ENCODE results near the gene S100A3. TPM values are rescaled to one million over a fixed set of nuclear protein-coding genes. Genes with fewer than 3 reads are reported as not detected.

Gene S100A3
- total RNA-seq, 2 donors from 2014 or later = not detected

GRCh38 chr1:153536012-153536670 lies 12.9 kb downstream of the S100A3 start:
- intact Hi-C loops (cut with DNase I) = no loop called here
- ATAC-seq = peak; percentile 74

GRCh38 chr1:153535242-153536011 lies 13.6 kb downstream of the S100A3 start, which contains the start of gene S100A6:
Gene S100A6 (minus strand): TSS chr1:153535991. CDS start chr1:153535339, 652 bp downstream.
- 21 to 60% methylated on average over 1 to 18 of the region's 18 CpGs for WGBS, 2 donors

More at GRCh38 chr1:153536012-153536670, 12.9 kb downstream of the S100A3 start:
- 2 to 11% methylated on average over 5 to 38 of the region's 38 CpGs for WGBS, 2 donors
- Histone ChIP-seq H3K27ac (peak overlapping the region; percentile 77 to 88 (median 86)), H3K27me3 (no peaks in the 10 kb centered on the region), H3K36me3 (replicated peaks in 1 of 2; ENCODE audit: insufficient read depth in 1 of 2, low read depth in 2 of 2) (no peaks in the 10 kb centered on the region), H3K4me1 (peaks cover 45% of the 10 kb centered on the region), H3K4me3 (peak overlapping the region; percentile 23 to 33), H3K9me3 (no peaks in the 10 kb centered on the region)
- DNase-seq = peak; percentile 63 to 83 (median 77)
- TF ChIP-seq POLR2A (IDR thresholded peaks at IDR 0.05) = peak; percentile 26 to 84 (median 73)
- TF ChIP-seq CTCF (IDR thresholded peaks at IDR 0.05) = no peak

GRCh38 chr1:153534925-153535241 lies 14.2 kb downstream of the S100A3 start:
- Histone ChIP-seq H3K4me3 (no peak overlapping the region), H3K4me1 (peaks cover 45% of the 10 kb centered on the region), H3K9me3 (no peaks in the 10 kb centered on the region), H3K27ac (peak overlapping the region; percentile 77 to 88 (median 86)), H3K27me3 (no peaks in the 10 kb centered on the region), H3K36me3 (replicated peaks in 1 of 2; ENCODE audit: insufficient read depth in 1 of 2, low read depth in 2 of 2) (no peaks in the 10 kb centered on the region)
- ATAC-seq (no peak), DNase-seq (no peak)
- intact Hi-C loops (cut with DNase I) = no loop called here
- 84 to 93% methylated on average over 2 to 3 of the region's 3 CpGs for WGBS, 2 donors
- TF ChIP-seq POLR2A (IDR thresholded peaks at IDR 0.05) (no peak), CTCF (IDR thresholded peaks at IDR 0.05) (no peak)

More at GRCh38 chr1:153535242-153536011, 13.6 kb downstream of the S100A3 start, which contains the start of gene S100A6:
- Histone ChIP-seq H3K27ac (peak within 1 kb of the TSS; percentile 77 to 88 (median 86)), H3K9me3 (no peaks in the 10 kb centered on the region), H3K4me3 (peak within 1 kb of the TSS; percentile 23 to 33), H3K36me3 (replicated peaks in 1 of 2; ENCODE audit: insufficient read depth in 1 of 2, low read depth in 2 of 2) (no peaks in the 10 kb centered on the region), H3K27me3 (no peaks in the 10 kb centered on the region), H3K4me1 (peaks cover 45% of the 10 kb centered on the region)
- TF ChIP-seq CTCF (IDR thresholded peaks at IDR 0.05) = no peak
- TF ChIP-seq POLR2A (IDR thresholded peaks at IDR 0.05) = peak; percentile 21 to 68 (median 66)
- intact Hi-C loops (cut with DNase I) = no loop called here
- DNase-seq (peak in 3 of 4 donors; percentile 42 to 57 (median 47)), ATAC-seq (peak; percentile 30)

- DNase-seq (no peak), ATAC-seq (no peak)
- Histone ChIP-seq H3K36me3 (replicated peaks in 1 of 2; ENCODE audit: insufficient read depth in 1 of 2, low read depth in 2 of 2) (no peaks in the 10 kb centered on the region), H3K4me1 (peaks cover 45% of the 10 kb centered on the region), H3K27me3 (no peaks in the 10 kb centered on the region), H3K9me3 (no peaks in the 10 kb centered on the region), H3K4me3 (no peak overlapping the region), H3K27ac (peak overlapping the region; percentile 77 to 88 (median 86))
- 77 to 80% methylated on average over 7 of the region's 7 CpGs for WGBS, 2 donors
- intact Hi-C loops (cut with DNase I) = no loop called here
- TF ChIP-seq POLR2A (IDR thresholded peaks at IDR 0.05) = no peak
- no peak for TF ChIP-seq CTCF (IDR thresholded peaks at IDR 0.05)
These were observed 14.7 kb downstream of the S100A3 start for GRCh38 chr1:153534226-153534924.
